Islet of Langerhans (tissue), 1 donor: ENCODE data around the gene PHF23.
"Not testable (repeated sequence)": the region's sequence is repeated elsewhere in the genome, so short reads cannot be mapped to it uniquely, and the experiment has no call there.

Experiments
- FAIRE-seq: peaks from one replicate; lab custom pipeline; 2011; peaks lifted over from hg19 to GRCh38; lab: Jason Lieb, UNC

The PHF23 gene

GRCh38 chr17:7258731-7259554, 19.7 kb upstream of the PHF23 start:
- FAIRE-seq, result no peak

- FAIRE-seq, result no peak
Observed at GRCh38 chr17:7256766-7257456, 17.7 kb upstream of the PHF23 start.

GRCh38 chr17:7254511-7254910, 15.3 kb upstream of the PHF23 start:
- no peak for FAIRE-seq

GRCh38 chr17:7253082-7253481, 13.8 kb upstream of the PHF23 start:
- no peak for FAIRE-seq

- no peak for FAIRE-seq
Observed at GRCh38 chr17:7252176-7253043, 13.2 kb upstream of the PHF23 start, which contains the start of gene ELP5. Gene ELP5, plus strand, starts transcription at chr17:7252215. Its CDS starts 336 bp downstream, at chr17:7252551.

- FAIRE-seq, result peak; percentile 96
Observed at GRCh38 chr17:7251661-7252175, 12.5 kb upstream of the PHF23 start, which contains the start of gene CTDNEP1. Gene CTDNEP1, minus strand, starts transcription at chr17:7251734. Its CDS starts 438 bp downstream, at chr17:7251296.

- FAIRE-seq, result no peak
Observed at GRCh38 chr17:7250695-7251627, 11.7 kb upstream of the PHF23 start.

- no peak for FAIRE-seq
Observed at GRCh38 chr17:7249830-7250229, 10.6 kb upstream of the PHF23 start.

- no peak for FAIRE-seq
Observed at GRCh38 chr17:7249214-7249613, 10.0 kb upstream of the PHF23 start.

GRCh38 chr17:7248796-7249195, 9.5 kb upstream of the PHF23 start:
- no peak for FAIRE-seq

GRCh38 chr17:7246779-7247178, 7.5 kb upstream of the PHF23 start:
- FAIRE-seq, result no peak

- not testable (repeated sequence) for FAIRE-seq
Observed at GRCh38 chr17:7243838-7244237, 4.6 kb upstream of the PHF23 start.

GRCh38 chr17:7243453-7243729, 4.1 kb upstream of the PHF23 start:
- no peak for FAIRE-seq

GRCh38 chr17:7242717-7243452, 3.6 kb upstream of the PHF23 start:
- FAIRE-seq, result peak; percentile 98

- FAIRE-seq, result peak; percentile 17
Observed at GRCh38 chr17:7241783-7242716, 2.8 kb upstream of the PHF23 start, which contains the start of gene GABARAP. Gene GABARAP, minus strand, starts transcription at chr17:7242449. Its CDS starts 119 bp downstream, at chr17:7242330.

- no peak for FAIRE-seq
Observed at GRCh38 chr17:7241090-7241733, 2.0 kb upstream of the PHF23 start.

GRCh38 chr17:7240375-7240774, 1.1 kb upstream of the PHF23 start:
- FAIRE-seq, result no peak

- FAIRE-seq, result no peak
Observed at GRCh38 chr17:7238420-7239090, 702 bp downstream of the PHF23 start.
